ENCODE measurements around the gene C1S. TPM values are rescaled to one million over a fixed set of nuclear protein-coding genes. Genes with fewer than 3 reads are reported as not detected.

C1S gene
- total RNA-seq, 1 donor from 2014 or later, result 5.8 TPM

DNA sequence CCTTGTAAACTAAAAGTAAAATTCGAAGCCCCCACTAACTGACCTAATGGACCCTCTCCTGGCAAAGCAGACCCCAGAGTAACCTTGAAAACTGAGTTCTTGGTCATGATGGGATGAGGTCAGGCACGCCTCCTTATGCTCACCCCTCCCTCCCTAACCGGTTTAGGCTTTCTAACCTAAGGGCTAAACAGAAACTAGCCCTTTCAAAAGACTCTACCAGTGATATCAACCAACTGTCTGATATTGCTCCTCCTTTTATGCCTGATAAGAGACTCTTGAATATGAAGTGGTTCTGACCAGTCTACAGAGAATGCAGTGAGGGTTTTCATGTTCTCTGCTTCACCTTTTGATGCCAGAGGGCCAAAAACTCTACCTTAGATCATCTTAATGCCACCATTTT, 37.4 kb upstream of the C1S start:
- no peak overlapping the region for H3K27ac Mint-ChIP-seq (ENCODE audit: unreplicated experiment)
- H3K36me3 Mint-ChIP-seq (ENCODE audit: low read depth, unreplicated experiment), result no peaks in the 10 kb centered on the region
- H3K4me1 Mint-ChIP-seq (ENCODE audit: unreplicated experiment), result peaks cover 9% of the 10 kb centered on the region
- no peak for DNase-seq (ENCODE audit: low spot score)
- no peaks in the 10 kb centered on the region for H3K27me3 Mint-ChIP-seq (ENCODE audit: unreplicated experiment)
- no peak overlapping the region for H3K4me3 Mint-ChIP-seq (ENCODE audit: unreplicated experiment)
- H3K9me3 Mint-ChIP-seq (ENCODE audit: unreplicated experiment), result no peaks in the 10 kb centered on the region
- TF ChIP-seq, protein P1, sequence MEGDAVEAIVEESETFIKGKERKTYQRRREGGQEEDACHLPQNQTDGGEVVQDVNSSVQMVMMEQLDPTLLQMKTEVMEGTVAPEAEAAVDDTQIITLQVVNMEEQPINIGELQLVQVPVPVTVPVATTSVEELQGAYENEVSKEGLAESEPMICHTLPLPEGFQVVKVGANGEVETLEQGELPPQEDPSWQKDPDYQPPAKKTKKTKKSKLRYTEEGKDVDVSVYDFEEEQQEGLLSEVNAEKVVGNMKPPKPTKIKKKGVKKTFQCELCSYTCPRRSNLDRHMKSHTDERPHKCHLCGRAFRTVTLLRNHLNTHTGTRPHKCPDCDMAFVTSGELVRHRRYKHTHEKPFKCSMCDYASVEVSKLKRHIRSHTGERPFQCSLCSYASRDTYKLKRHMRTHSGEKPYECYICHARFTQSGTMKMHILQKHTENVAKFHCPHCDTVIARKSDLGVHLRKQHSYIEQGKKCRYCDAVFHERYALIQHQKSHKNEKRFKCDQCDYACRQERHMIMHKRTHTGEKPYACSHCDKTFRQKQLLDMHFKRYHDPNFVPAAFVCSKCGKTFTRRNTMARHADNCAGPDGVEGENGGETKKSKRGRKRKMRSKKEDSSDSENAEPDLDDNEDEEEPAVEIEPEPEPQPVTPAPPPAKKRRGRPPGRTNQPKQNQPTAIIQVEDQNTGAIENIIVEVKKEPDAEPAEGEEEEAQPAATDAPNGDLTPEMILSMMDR (IDR thresholded peaks at IDR 0.05; ENCODE audit: unreplicated experiment), result no peak

DNA sequence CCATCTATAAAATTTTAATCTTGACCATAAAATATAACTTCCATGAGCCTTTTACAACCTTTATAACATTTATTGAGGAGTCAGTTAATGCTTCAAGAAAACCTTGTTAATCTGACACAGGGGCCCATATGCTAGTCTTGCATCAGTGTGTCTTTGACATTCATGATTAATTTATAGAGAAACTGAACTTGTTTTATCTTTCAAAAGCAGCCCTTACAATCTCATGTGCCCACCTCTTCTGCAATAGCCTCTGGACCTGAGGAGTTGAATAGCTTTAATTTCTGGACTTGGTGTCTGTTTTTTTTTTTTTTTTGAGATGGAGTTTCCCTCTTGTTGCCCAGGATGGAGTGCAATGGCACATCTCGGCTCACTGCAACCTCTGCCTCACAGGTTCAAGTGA, 33.7 kb upstream of the C1S start:
- TF ChIP-seq, protein P1 (IDR thresholded peaks at IDR 0.05; ENCODE audit: unreplicated experiment), result no peak
- Mint-ChIP-seq H3K9me3 (ENCODE audit: unreplicated experiment) (no peaks in the 10 kb centered on the region), H3K27me3 (ENCODE audit: unreplicated experiment) (no peaks in the 10 kb centered on the region), H3K36me3 (ENCODE audit: low read depth, unreplicated experiment) (no peaks in the 10 kb centered on the region), H3K4me3 (ENCODE audit: unreplicated experiment) (no peak overlapping the region), H3K4me1 (ENCODE audit: unreplicated experiment) (no peaks in the 10 kb centered on the region), H3K27ac (ENCODE audit: unreplicated experiment) (no peak overlapping the region)
- DNase-seq (ENCODE audit: low spot score), result no peak

DNA sequence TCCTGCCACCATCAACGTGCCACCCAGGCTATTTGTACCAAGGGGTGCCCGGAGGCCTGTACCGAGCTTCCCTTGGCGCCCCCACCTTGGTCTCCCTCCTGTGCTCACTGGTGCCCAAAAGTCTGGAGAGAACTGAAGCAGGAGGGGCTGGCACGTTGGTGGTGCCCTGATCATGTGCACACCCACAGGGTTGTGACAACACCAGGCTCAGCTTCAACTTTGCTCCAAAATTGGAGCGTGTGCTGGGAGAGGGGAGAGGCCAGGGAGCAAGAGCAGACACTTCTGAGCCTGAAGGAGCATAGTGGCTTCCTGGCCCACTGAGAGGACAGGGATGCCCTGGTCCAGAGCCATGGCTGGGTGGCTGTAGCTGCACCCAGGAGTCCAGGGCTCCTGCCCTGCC, 29.2 kb upstream of the C1S start:
- H3K27ac Mint-ChIP-seq (ENCODE audit: unreplicated experiment), result no peak overlapping the region

DNA sequence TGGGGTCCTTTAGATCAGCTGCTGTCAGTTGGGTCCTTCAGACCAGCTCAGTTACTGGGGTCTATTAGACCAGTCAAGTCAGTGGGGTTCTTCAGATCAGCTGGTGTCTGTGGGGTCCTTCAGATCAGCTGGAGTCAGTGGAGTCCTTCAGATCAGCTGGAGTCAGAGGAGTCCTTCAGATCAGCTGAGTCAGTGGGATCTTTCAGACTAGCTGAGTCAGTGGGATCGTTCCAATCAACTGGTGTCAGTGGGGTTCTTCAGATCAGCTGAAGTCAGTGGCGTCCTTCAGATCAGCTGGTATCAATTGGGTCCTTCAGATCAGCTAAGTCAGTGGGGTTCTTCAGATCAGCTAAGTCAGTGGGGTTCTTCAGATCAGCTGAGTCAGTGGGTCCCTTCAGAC, 27.5 kb upstream of the C1S start:
- no peak for DNase-seq (ENCODE audit: low spot score)
- no peak overlapping the region for H3K4me3 Mint-ChIP-seq (ENCODE audit: unreplicated experiment)
- peaks cover 2% of the 10 kb centered on the region for H3K27me3 Mint-ChIP-seq (ENCODE audit: unreplicated experiment)
- peaks cover 2% of the 10 kb centered on the region for H3K36me3 Mint-ChIP-seq (ENCODE audit: low read depth, unreplicated experiment)
- TF ChIP-seq, protein P1 (IDR thresholded peaks at IDR 0.05; ENCODE audit: unreplicated experiment), result no peak
- no peaks in the 10 kb centered on the region for H3K9me3 Mint-ChIP-seq (ENCODE audit: unreplicated experiment)
- no peak overlapping the region for H3K27ac Mint-ChIP-seq (ENCODE audit: unreplicated experiment)
- H3K4me1 Mint-ChIP-seq (ENCODE audit: unreplicated experiment), result no peaks in the 10 kb centered on the region

More for the DNA sequence above, 29.2 kb upstream of the C1S start:
- no peaks in the 10 kb centered on the region for H3K27me3 Mint-ChIP-seq (ENCODE audit: unreplicated experiment)
- DNase-seq (ENCODE audit: low spot score), result no peak
- H3K9me3 Mint-ChIP-seq (ENCODE audit: unreplicated experiment), result no peaks in the 10 kb centered on the region
- no peak overlapping the region for H3K4me3 Mint-ChIP-seq (ENCODE audit: unreplicated experiment)
- no peaks in the 10 kb centered on the region for H3K36me3 Mint-ChIP-seq (ENCODE audit: low read depth, unreplicated experiment)
- no peaks in the 10 kb centered on the region for H3K4me1 Mint-ChIP-seq (ENCODE audit: unreplicated experiment)
- TF ChIP-seq, protein P1 (IDR thresholded peaks at IDR 0.05; ENCODE audit: unreplicated experiment), result no peak

DNA sequence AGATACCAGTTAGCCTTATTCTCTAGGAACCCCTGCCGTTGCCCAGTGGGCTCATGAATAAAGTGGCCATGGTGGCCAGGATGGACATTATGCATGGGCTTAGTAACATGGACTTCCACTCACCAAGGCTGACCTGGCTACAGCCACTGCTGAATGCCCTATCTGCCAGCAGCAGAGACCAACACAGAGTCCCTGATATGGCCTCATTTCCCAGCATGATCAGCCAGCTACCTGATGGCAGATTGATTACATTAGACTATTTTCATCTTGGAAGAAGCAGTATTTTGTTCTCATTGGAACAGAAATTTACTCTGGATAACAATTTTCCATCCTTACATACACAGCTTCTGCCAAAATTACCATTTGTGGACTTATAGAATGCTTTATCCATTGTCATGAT, 26.1 kb upstream of the C1S start:
- DNase-seq (ENCODE audit: low spot score), result no peak
- TF ChIP-seq, protein P1 (IDR thresholded peaks at IDR 0.05; ENCODE audit: unreplicated experiment), result no peak
- H3K36me3 Mint-ChIP-seq (ENCODE audit: low read depth, unreplicated experiment), result peaks cover 6% of the 10 kb centered on the region
- H3K9me3 Mint-ChIP-seq (ENCODE audit: unreplicated experiment), result no peaks in the 10 kb centered on the region
- peaks cover 4% of the 10 kb centered on the region for H3K27me3 Mint-ChIP-seq (ENCODE audit: unreplicated experiment)
- no peak overlapping the region for H3K27ac Mint-ChIP-seq (ENCODE audit: unreplicated experiment)
- no peaks in the 10 kb centered on the region for H3K4me1 Mint-ChIP-seq (ENCODE audit: unreplicated experiment)
- no peak overlapping the region for H3K4me3 Mint-ChIP-seq (ENCODE audit: unreplicated experiment)

Measured in endothelial cell (in vitro differentiated cells).